ENCODE results near the gene FEZF2. TPM values are rescaled to one million over a fixed set of nuclear protein-coding genes. Genes with fewer than 3 reads are reported as not detected.

The FEZF2 gene
- total RNA-seq, 1 experiment from 2014 or later: not detected

GRCh38 chr3:62355703-62356102 lies 17.6 kb downstream of the FEZF2 start:
- H3K27me3 Mint-ChIP-seq (ENCODE audit: low read depth): peaks cover 9% of the 10 kb centered on the region
- H3K36me3 Mint-ChIP-seq: no peaks in the 10 kb centered on the region
- POLR2A ChIA-PET: no interaction called here
- no peak overlapping the region for H3K4me3 Mint-ChIP-seq
- H3K4me1 Mint-ChIP-seq: no peaks in the 10 kb centered on the region
- CTCF ChIA-PET: interaction anchor here (0.8 kb wide), 1 partner anchor 203 kb away, joined by 3 read pairs; no protein-coding TSS in a partner anchor
- ATAC-seq (no peak), DNase-seq (ENCODE audit: low spot score) (no peak)
- TF ChIP-seq TEAD1 (CRISPR knock-in tag; IDR thresholded peaks at IDR 0.05): no peak
- no peak for TF ChIP-seq KAT7 (CRISPR knock-in tag; IDR thresholded peaks at IDR 0.05; ENCODE audit: borderline replicate concordance)
- TF ChIP-seq MAX (CRISPR knock-in tag; IDR thresholded peaks at IDR 0.05): no peak
- no peak for TF ChIP-seq ZNF317 (CRISPR knock-in tag; IDR thresholded peaks at IDR 0.05; ENCODE audit: borderline replicate concordance, low read depth)
- no peak for TF ChIP-seq IRF1 (CRISPR knock-in tag; IDR thresholded peaks at IDR 0.05)
- no peak for TF ChIP-seq ZNF121 (CRISPR knock-in tag; IDR thresholded peaks at IDR 0.05)
- TF ChIP-seq NR3C1 (CRISPR knock-in tag; conservative IDR thresholded peaks at IDR 0.05; ENCODE audit: low read depth): no peak
- no peak for TF ChIP-seq RELA (CRISPR knock-in tag; IDR thresholded peaks at IDR 0.05; ENCODE audit: borderline replicate concordance)
- TF ChIP-seq ZNF281 (CRISPR knock-in tag; IDR thresholded peaks at IDR 0.05): no peak
- no peak for TF ChIP-seq SMAD4 (CRISPR knock-in tag; IDR thresholded peaks at IDR 0.05)
- TF ChIP-seq ZNF138 (CRISPR knock-in tag; conservative IDR thresholded peaks at IDR 0.05): no peak
- no peak for TF ChIP-seq ZBTB43 (CRISPR knock-in tag; IDR thresholded peaks at IDR 0.05)
- TF ChIP-seq ZNF532 (CRISPR knock-in tag; IDR thresholded peaks at IDR 0.05; ENCODE audit: borderline replicate concordance): no peak
- no peak for TF ChIP-seq JUN (CRISPR knock-in tag; IDR thresholded peaks at IDR 0.05)
- no peak overlapping the region for H3K27ac Mint-ChIP-seq
- no peaks in the 10 kb centered on the region for H3K9me3 Mint-ChIP-seq

- H3K27ac Mint-ChIP-seq: no peak overlapping the region
- CTCF ChIA-PET: no interaction called here
- no peaks in the 10 kb centered on the region for H3K36me3 Mint-ChIP-seq
- peaks cover 18% of the 10 kb centered on the region for H3K27me3 Mint-ChIP-seq (ENCODE audit: low read depth)
- ATAC-seq (no peak), DNase-seq (ENCODE audit: low spot score) (no peak)
- no peak for TF ChIP-seq ELF4 (CRISPR knock-in tag; IDR thresholded peaks at IDR 0.05; ENCODE audit: low read depth)
- no peak for TF ChIP-seq E2F1 (CRISPR knock-in tag; IDR thresholded peaks at IDR 0.05)
- no peak for TF ChIP-seq E2F4 (CRISPR knock-in tag; IDR thresholded peaks at IDR 0.05; ENCODE audit: borderline replicate concordance, low read depth)
- no peak for TF ChIP-seq ZNF281 (CRISPR knock-in tag; IDR thresholded peaks at IDR 0.05)
- no peak for TF ChIP-seq CREM (CRISPR knock-in tag; IDR thresholded peaks at IDR 0.05)
- TF ChIP-seq ZNF396 (CRISPR knock-in tag; IDR thresholded peaks at IDR 0.05; ENCODE audit: borderline replicate concordance): no peak
- H3K9me3 Mint-ChIP-seq: peaks cover 4% of the 10 kb centered on the region; the same call in 1 of the 2 replicates
- no peaks in the 10 kb centered on the region for H3K4me1 Mint-ChIP-seq
- POLR2A ChIA-PET: no interaction called here
- no peak overlapping the region for H3K4me3 Mint-ChIP-seq
Observed at GRCh38 chr3:62343755-62344154, 29.6 kb downstream of the FEZF2 start.

Measured in WTC11 (cell line).